Naive B cell (primary cell): ENCODE results near the gene PAPOLA. TPM values are rescaled to one million over a fixed set of nuclear protein-coding genes. Genes with fewer than 3 reads are reported as not detected.
A peak's percentile ranks its signal among the peaks of the same experiment; 100 is the strongest.

Experiments
- ATAC-seq, 2 donors: fragments of 150-1000 bp; cut with Tn5 transposase; 2 replicates each; pipeline ENCODE4 v1.10.0; 2021; ENCODE audit warnings: low read depth in 2 of 2, mild to moderate bottlenecking in 2 of 2, moderate library complexity in 2 of 2
- DNase-seq: peaks from one replicate; pipeline ENCODE4 v3.0.0; 2022
- H3K27ac Mint-ChIP-seq, 6 donors: one replicate each; pipeline ENCODE4 v1.8.0; 2020 to 2022; ENCODE audit warnings: mild to moderate bottlenecking in 6 of 6, mixed read lengths in 6 of 6, moderate library complexity in 5 of 6, inconsistent platforms in 2 of 6
- H3K27me3 Mint-ChIP-seq, 3 donors: one replicate each; pipeline ENCODE4 v1.8.0; 2021 to 2022; ENCODE audit warnings: mixed read lengths in 3 of 3, mild to moderate bottlenecking in 1 of 3
- H3K36me3 Mint-ChIP-seq, 2 donors: one replicate each; pipeline ENCODE4 v1.8.0; 2020 to 2022; ENCODE audit warnings: mixed read lengths in 2 of 2, inconsistent platforms in 1 of 2, mild to moderate bottlenecking in 1 of 2
- H3K4me1 Mint-ChIP-seq, 3 donors: one replicate each; pipeline ENCODE4 v1.8.0; 2020 to 2022; ENCODE audit warnings: mixed read lengths in 3 of 3, inconsistent platforms in 1 of 3, mild to moderate bottlenecking in 1 of 3, moderate library complexity in 1 of 3
- H3K4me3 Mint-ChIP-seq, 8 donors: one replicate each; pipeline ENCODE4 v1.8.0; 2020 to 2022; ENCODE audit warnings: mild to moderate bottlenecking in 8 of 8, mixed read lengths in 8 of 8, moderate library complexity in 8 of 8, inconsistent platforms in 2 of 8
- H3K9me3 Mint-ChIP-seq, 7 donors: one replicate each; pipeline ENCODE4 v1.8.0; 2020 to 2022; ENCODE audit warnings: mixed read lengths in 7 of 7, mild to moderate bottlenecking in 5 of 7, inconsistent platforms in 2 of 7, moderate library complexity in 1 of 7
- polyA plus RNA-seq, 6 donors: library from polyadenylated mRNA; unstranded; fragments of 300-500 nt; fragmentation: Illumina TruSeq; gene quantifications; one replicate each; pipeline ENCODE4 v1.2.3, GENCODE V29; 2021; ENCODE audit warnings: low read depth in 6 of 6

Gene PAPOLA
- polyA plus RNA-seq, 6 donors from 2014 or later = 100 to 157 (median 128) TPM

GRCh38 chr14:96585672-96586013 is 83.5 kb downstream of the PAPOLA start:
- H3K27ac Mint-ChIP-seq = no peak overlapping the region
- no peaks in the 10 kb centered on the region for H3K36me3 Mint-ChIP-seq
- peaks cover 26 to 39% (median 37%) of the 10 kb centered on the region in 3 donors for H3K27me3 Mint-ChIP-seq
- no peak overlapping the region for H3K4me3 Mint-ChIP-seq
- ATAC-seq (no peak), DNase-seq (no peak)
- no peaks in the 10 kb centered on the region for H3K9me3 Mint-ChIP-seq
- peaks cover 4 to 14% (median 8%) of the 10 kb centered on the region in 3 donors for H3K4me1 Mint-ChIP-seq

- H3K4me1 Mint-ChIP-seq = peaks cover 4 to 14% (median 8%) of the 10 kb centered on the region in 3 donors
- no peak for ATAC-seq
- H3K9me3 Mint-ChIP-seq = no peaks in the 10 kb centered on the region
- H3K27me3 Mint-ChIP-seq = peaks cover 26 to 39% (median 37%) of the 10 kb centered on the region in 3 donors
- H3K36me3 Mint-ChIP-seq = no peaks in the 10 kb centered on the region
- H3K4me3 Mint-ChIP-seq = no peak overlapping the region
- DNase-seq = no peak
- peak overlapping the region in 1 of 6 donors; percentile 62 for H3K27ac Mint-ChIP-seq
These were observed 83.9 kb downstream of the PAPOLA start for GRCh38 chr14:96586056-96586455.

DNA sequence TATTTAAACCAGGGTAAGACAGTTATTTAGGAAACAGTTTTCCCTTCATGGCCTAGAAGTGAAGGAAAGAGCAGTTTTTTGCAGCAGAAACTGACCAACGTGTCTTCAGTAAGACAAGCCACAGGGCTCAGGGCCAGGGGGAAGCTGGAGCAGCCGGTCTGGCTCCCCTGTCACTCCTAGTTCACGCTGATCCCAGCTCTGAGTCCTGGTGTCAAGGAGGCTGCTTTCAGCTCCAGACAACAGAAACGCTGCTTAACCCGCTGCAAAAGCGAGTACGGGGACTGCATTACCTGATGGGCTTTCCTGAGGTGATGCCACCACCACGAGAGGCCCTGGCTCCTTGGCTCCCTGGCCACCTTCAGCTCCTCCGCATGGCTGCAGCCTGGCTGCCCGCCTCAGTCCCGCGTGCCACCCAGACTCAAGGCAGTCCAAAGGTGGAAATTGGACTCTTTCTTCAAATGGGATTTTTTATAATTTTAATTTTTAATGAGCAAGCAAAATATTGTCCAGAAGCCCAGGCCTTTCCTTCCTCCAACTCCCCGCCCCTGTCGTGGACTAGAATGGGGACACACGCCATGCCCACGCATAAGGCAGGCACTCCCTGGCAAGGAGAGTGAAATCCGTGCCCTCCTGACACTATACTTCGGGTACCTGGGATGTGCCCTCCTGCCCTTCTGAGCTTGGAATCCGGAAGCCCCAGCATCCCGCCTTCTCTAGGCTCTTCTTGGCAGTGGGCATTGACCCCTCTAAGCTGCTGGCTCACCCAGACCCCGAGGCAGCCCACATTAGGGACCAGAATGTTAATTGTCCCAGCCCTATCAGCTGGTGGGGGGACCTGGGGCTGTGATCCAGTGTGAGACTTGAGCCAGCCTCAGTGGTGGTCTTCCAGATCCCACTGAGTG is 85.0 kb downstream of the PAPOLA start:
- H3K9me3 Mint-ChIP-seq = no peaks in the 10 kb centered on the region
- no peak overlapping the region for H3K27ac Mint-ChIP-seq
- no peaks in the 10 kb centered on the region for H3K36me3 Mint-ChIP-seq
- no peak for ATAC-seq
- H3K4me1 Mint-ChIP-seq = peaks cover 7 to 14% (median 9%) of the 10 kb centered on the region in 3 donors
- H3K27me3 Mint-ChIP-seq = peaks cover 31 to 44% (median 37%) of the 10 kb centered on the region in 3 donors
- no peak for DNase-seq
- H3K4me3 Mint-ChIP-seq = no peak overlapping the region

DNA sequence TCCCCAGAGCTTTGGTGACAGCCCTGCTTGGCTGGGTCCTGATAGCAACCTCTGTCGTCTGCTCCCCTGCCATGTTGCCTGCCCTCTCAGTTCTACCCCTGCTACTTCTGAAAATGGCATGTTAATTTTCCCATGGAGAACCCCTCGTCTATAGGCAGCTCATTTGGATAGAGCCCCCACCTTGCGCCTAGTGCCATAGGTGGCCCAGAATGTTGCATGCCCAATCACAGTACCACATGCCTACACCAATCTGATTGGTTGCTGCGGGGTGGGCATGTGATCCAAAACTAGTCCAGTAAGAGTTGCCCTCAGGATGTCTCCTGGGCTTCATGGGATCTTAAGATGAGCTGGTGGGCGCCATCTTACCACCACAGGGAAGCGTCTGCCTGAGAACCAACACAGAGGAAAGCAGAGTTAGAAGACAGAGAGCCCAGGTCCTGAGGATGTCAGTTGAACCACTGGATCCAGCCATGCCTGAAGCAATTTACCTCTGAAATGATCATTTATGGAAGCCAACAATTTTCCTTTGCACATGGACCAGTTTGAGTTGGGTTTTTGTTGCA is 85.7 kb downstream of the PAPOLA start:
- DNase-seq = no peak
- Mint-ChIP-seq H3K9me3 (no peaks in the 10 kb centered on the region), H3K36me3 (no peaks in the 10 kb centered on the region), H3K4me1 (peaks cover 9 to 18% (median 13%) of the 10 kb centered on the region in 3 donors), H3K4me3 (no peak overlapping the region), H3K27ac (no peak overlapping the region), H3K27me3 (peaks cover 32 to 48% (median 40%) of the 10 kb centered on the region in 3 donors)
- ATAC-seq = no peak

GRCh38 chr14:96588410-96589257 is 86.5 kb downstream of the PAPOLA start:
- H3K9me3 Mint-ChIP-seq = no peaks in the 10 kb centered on the region
- DNase-seq = no peak
- peaks cover 39 to 56% (median 41%) of the 10 kb centered on the region in 3 donors for H3K27me3 Mint-ChIP-seq
- H3K4me1 Mint-ChIP-seq = peaks cover 12 to 17% (median 14%) of the 10 kb centered on the region in 3 donors
- no peak for ATAC-seq
- H3K4me3 Mint-ChIP-seq = peak overlapping the region in 5 of 8 donors; percentile 9 to 61 (median 53)
- peak overlapping the region in 3 of 6 donors; percentile 19 to 49 (median 33) for H3K27ac Mint-ChIP-seq
- H3K36me3 Mint-ChIP-seq = no peaks in the 10 kb centered on the region

GRCh38 chr14:96589577-96589976 is 87.4 kb downstream of the PAPOLA start:
- H3K27me3 Mint-ChIP-seq = peaks cover 37 to 59% (median 42%) of the 10 kb centered on the region in 3 donors
- H3K4me1 Mint-ChIP-seq = peaks cover 6 to 17% (median 12%) of the 10 kb centered on the region in 3 donors
- no peaks in the 10 kb centered on the region for H3K9me3 Mint-ChIP-seq
- H3K36me3 Mint-ChIP-seq = no peaks in the 10 kb centered on the region
- no peak overlapping the region for H3K4me3 Mint-ChIP-seq
- H3K27ac Mint-ChIP-seq = peak overlapping the region in 1 of 6 donors; percentile 20
- DNase-seq (no peak), ATAC-seq (no peak)

DNA sequence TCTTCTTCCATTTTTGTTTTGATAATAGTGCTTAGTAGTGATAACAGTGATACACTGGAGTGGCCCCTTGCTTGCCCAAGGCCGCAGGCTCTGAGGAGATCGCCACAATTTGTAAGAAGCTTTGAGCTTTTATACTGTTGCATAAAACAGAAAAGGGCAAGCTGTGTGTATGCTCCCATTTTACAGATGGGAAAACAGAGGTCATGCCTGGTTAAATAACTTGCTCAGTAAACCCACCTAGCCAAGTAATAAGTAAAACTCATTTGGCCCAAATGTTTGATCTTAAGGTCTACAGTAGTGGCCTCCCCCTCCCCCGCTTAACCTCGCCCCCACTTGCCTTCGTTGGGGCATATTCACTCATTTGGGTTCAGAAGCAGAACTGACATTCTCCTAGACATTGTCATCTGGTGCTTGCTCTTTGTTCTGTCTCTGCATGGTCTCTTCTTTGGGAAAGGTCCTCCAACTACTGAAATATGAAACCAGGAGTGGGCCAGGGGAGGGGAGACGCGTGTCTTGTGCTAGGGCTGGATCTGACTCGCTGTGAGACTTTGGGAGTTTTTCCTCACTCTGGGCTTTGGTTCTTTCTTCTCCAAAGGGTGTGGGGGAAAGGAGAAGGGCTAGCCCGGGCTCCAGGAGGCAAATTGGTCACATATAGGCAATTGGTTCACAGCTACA is 88.1 kb downstream of the PAPOLA start:
- Mint-ChIP-seq H3K36me3 (no peaks in the 10 kb centered on the region), H3K4me1 (peaks cover 6 to 17% (median 12%) of the 10 kb centered on the region in 3 donors), H3K27ac (no peak overlapping the region), H3K4me3 (peak overlapping the region in 1 of 8 donors; percentile 34), H3K9me3 (no peaks in the 10 kb centered on the region), H3K27me3 (peaks cover 36 to 59% (median 42%) of the 10 kb centered on the region in 3 donors)
- no peak for DNase-seq
- no peak for ATAC-seq

GRCh38 chr14:96592591-96593386 is 90.6 kb downstream of the PAPOLA start:
- H3K36me3 Mint-ChIP-seq = no peaks in the 10 kb centered on the region
- ATAC-seq = peak; percentile 61 to 74
- peak overlapping the region in 2 of 6 donors; percentile 7 to 36 for H3K27ac Mint-ChIP-seq
- peaks cover 6 to 17% (median 12%) of the 10 kb centered on the region in 3 donors for H3K4me1 Mint-ChIP-seq
- peak; percentile 18 for DNase-seq
- peak overlapping the region; percentile 55 to 80 (median 72) for H3K4me3 Mint-ChIP-seq
- H3K9me3 Mint-ChIP-seq = no peaks in the 10 kb centered on the region
- peaks cover 29 to 45% (median 37%) of the 10 kb centered on the region in 3 donors for H3K27me3 Mint-ChIP-seq

GRCh38 chr14:96594961-96595360 is 92.8 kb downstream of the PAPOLA start:
- Mint-ChIP-seq H3K27ac (no peak overlapping the region), H3K4me3 (peak overlapping the region in 1 of 8 donors; percentile 1), H3K9me3 (peaks cover 0 to 3% (median 0%) of the 10 kb centered on the region in 7 donors), H3K36me3 (no peaks in the 10 kb centered on the region), H3K27me3 (peaks cover 11 to 34% (median 20%) of the 10 kb centered on the region in 3 donors), H3K4me1 (peaks cover 6 to 11% (median 8%) of the 10 kb centered on the region in 3 donors)
- DNase-seq = no peak
- ATAC-seq = no peak

DNA sequence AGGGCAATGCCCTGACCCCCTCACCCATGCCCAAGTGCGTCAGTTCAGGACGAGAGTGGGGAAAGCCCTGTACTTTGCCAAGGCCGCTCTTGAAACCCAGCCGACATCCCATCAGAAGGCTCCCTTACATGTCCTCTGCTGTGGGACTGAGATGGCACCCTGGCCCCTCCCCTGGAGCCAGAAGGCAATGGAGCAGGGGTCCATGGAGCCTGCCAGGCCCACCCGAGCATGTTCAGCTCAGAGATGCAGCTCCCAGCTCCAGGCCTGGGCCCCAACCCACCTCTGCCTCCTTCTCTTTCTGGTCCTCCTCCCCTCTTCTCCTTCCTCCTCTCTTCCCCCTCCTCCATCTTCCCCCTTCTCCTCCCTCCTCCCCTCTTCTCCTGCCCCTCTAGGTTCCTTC is 95.5 kb downstream of the PAPOLA start:
- peaks cover 10 to 35% (median 20%) of the 10 kb centered on the region in 3 donors for H3K27me3 Mint-ChIP-seq
- H3K27ac Mint-ChIP-seq = no peak overlapping the region
- H3K36me3 Mint-ChIP-seq = no peaks in the 10 kb centered on the region
- peaks cover 0 to 5% (median 0%) of the 10 kb centered on the region in 7 donors for H3K9me3 Mint-ChIP-seq
- peaks cover 4 to 6% (median 5%) of the 10 kb centered on the region in 3 donors for H3K4me1 Mint-ChIP-seq
- ATAC-seq (no peak), DNase-seq (no peak)
- H3K4me3 Mint-ChIP-seq = no peak overlapping the region

GRCh38 chr14:96598332-96598928 is 96.2 kb downstream of the PAPOLA start:
- H3K4me1 Mint-ChIP-seq = peaks cover 0 to under 1% (median 0%) of the 10 kb centered on the region in 3 donors
- peaks cover 6 to 35% (median 22%) of the 10 kb centered on the region in 3 donors for H3K27me3 Mint-ChIP-seq
- no peak overlapping the region for H3K27ac Mint-ChIP-seq
- peaks cover 0 to 5% (median 0%) of the 10 kb centered on the region in 7 donors for H3K9me3 Mint-ChIP-seq
- no peaks in the 10 kb centered on the region for H3K36me3 Mint-ChIP-seq
- ATAC-seq = no peak
- DNase-seq = no peak
- no peak overlapping the region for H3K4me3 Mint-ChIP-seq

- Mint-ChIP-seq H3K4me1 (no peaks in the 10 kb centered on the region), H3K27me3 (peaks cover 6 to 34% (median 23%) of the 10 kb centered on the region in 3 donors), H3K9me3 (peaks cover 0 to 5% (median 0%) of the 10 kb centered on the region in 7 donors), H3K27ac (no peak overlapping the region), H3K4me3 (peak overlapping the region in 1 of 8 donors; percentile 42), H3K36me3 (no peaks in the 10 kb centered on the region)
- no peak for ATAC-seq
- DNase-seq = no peak
These were observed 96.9 kb downstream of the PAPOLA start for GRCh38 chr14:96599076-96599475.
